DND-41 (cell line): ENCODE measurements around the gene POLR1B.

Experiments
- CTCF ChIP-seq: IDR thresholded peaks from 2 replicates; pipeline ENCODE4 v1.5.1; 2012; ENCODE audit warnings: borderline replicate concordance, low read length, moderate library complexity, mild to moderate bottlenecking; ENCODE audit not compliant: poor library complexity, severe bottlenecking; ENCODE audit errors: extremely low read depth
- EZH2 ChIP-seq: IDR thresholded peaks from 3 replicates; pipeline ENCODE4 v1.6.1; 2012; ENCODE audit warnings: borderline replicate concordance, low read depth, mild to moderate bottlenecking, moderate library complexity, low read length, inconsistent platforms; ENCODE audit not compliant: severe bottlenecking

GRCh38 chr2:112597537-112598322, 55.5 kb downstream of the POLR1B start:
- TF ChIP-seq CTCF (no peak), EZH2 (no peak)
